ENCODE measurements around the gene LPP.
A peak's percentile ranks its signal among the peaks of the same experiment; 100 is the strongest.

LPP gene

DNA sequence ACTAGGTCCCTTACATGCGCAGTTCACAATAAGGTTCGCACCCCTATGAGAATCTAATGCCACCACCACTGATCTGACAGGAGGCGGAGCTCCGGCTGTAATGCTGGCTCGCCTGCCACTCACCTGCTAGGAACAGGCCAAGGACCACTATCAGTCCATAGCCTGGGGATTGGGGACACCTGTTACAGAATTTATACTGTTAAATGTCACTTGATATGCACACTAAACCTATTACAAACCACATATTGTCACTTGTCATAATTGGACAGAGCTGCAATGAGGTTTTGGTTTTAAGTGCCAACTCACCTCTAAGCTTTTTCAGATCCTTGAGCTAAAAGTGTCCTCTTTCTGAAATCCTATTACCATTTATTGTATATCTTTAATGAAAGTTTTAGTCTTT, 509.9 kb downstream of the LPP start:
- no peak for DNase-seq

DNA sequence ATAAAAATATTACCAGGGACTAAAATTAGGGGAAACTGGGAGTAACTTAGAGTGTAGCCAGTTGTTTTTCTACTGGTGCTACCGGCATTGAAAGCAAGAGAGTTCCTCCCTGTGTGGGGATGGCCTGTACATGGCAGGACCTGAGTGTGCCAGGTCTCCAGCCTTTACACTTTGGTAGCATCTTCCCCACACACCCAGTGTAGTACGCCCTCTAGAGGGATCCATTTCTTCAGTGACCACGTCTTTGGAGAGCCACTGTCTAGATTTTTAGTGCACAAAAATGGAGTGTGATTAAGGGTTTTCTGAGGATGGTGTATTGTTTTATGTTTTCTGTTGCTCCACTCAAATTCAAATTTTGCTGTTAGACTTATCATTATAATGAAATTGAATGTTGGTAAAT, 510.8 kb downstream of the LPP start:
- no peak for DNase-seq

DNA sequence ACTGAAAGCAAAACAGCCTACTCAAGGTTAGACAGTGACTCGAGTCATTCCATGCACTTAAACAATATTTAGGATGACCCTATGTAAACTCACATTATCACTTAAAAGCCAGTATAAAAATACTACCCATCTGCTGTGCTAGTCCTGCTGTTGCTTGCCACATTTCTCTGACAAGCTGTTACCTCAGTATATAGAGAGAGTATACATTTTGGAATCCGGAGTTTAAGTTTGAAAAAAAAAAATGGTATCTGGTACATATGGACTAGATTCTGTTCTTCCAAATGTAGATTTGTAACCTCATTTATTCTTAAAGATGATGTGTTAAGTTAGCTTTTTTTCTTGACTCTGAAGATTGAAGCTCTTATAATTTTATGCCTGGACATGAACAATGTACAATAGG, 514.0 kb downstream of the LPP start:
- DNase-seq, result no peak

DNA sequence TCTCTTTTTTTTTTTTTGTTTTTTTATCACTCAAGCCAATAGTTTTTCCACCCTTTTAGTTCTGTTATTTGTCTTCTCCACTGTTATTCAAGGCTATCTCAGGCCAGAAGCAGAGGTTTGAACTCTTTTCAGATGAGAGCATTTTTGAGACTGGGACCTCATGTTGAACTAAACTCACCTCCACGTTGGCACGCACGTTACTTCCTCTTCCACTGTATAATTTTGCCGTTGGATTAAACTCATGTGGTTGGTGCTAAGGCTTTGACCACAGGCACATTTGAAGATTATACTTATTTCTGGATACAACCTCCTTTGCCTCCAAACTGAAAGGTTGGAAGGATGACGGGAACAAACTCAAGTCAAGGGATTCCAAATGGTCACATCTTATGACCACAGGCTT, 516.5 kb downstream of the LPP start:
- no peak for DNase-seq

DNA sequence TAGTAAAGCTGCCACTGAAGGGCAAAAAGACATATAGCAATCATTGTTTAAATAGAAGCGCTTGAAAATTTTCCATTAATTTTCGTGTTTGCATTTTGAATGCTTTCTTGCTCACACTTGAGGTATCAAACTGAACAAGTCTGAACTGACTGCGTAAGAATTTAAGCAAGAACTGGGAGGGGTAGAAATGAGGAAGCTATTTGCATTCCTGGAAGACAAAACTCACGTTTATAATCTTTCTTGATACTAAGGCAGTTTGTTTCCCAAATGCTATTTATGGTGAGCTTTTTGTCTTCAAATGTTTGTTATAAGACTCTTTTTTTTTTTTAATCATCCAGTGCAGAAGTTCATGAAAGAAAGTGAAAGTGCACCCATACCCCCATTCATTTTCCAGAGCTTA, 518.0 kb downstream of the LPP start:
- DNase-seq, result no peak

DNA sequence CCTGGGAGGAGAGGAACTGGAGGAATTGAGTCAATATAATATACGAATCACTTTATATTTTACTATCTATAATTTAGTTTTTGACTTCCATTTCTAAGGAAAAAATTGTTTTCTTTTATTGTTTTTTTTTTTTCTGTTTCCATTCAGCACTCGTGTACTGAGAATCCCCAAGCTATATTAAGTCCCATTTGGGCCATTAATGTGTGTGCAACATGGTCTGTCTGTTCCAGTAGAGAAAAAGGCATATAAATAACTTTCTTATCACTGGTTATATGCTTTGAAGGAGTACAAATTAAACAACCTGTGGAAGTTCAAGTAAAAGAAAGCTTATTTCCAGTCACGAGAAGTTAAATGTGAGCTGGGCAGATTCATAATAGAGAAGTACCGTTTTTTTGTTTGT, 518.9 kb downstream of the LPP start:
- DNase-seq, result no peak

DNA sequence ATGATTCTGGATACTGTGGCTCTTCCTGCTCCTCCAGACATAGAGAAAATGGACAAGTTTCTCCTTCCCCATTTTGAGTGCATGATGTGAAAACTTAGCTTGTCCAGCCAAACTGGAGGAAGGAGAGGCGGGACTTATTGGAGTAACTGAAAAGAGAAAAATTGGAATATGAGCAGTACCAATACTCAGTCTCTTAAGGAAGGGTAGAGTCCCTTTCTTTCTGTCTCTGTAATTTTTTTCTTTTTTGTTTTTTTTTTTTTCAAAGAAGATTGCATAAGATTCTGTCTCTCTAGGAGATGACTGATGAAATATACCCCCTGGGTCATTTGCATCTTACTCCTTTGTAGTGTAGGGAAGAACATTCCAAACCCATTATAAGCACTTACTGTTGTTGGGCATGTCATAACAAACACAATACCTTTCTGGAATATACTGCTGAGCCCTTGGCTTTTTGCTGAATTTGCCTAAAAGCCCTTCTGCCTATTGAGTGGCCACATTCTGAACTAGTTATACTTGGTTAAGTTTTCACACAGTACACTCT, 519.8 kb downstream of the LPP start:
- DNase-seq, result no peak

DNA sequence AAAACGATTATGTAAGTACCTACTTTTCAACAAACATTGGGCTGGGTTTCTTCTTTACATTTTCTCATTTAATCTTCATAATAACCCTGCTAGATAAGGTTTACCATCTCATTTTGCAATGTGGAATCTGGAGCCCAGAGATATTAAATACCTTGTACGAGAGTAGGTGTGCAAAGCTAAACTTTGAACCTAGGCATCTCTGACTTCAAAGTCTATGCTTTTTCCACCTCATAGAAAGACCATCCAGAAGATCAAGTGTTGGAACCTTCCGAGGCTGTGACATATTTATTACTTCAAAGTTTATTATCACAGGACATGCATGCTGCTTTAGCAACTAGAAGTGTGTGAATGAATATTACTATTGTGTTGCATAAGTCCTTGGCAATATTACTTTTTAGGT, 520.6 kb downstream of the LPP start:
- DNase-seq, result no peak

DNA sequence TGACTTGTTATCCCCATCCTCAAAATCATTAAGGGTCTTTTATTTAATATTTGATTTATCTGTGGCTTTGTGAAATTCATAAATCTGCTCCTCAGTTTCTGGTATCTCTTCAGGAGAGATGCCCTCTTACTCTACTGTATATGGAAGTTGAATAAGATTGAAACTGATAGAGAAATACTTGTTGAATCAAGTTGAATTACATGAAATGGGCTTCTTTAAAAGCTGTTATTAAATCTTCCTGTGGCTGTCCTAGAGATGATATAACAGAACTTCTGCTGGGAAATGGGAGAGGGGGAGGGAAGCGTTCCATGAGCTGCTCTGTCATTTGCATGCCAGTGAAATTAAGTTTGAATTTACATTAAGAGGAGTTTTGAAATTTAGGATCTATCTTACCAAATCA, 523.4 kb downstream of the LPP start:
- no peak for DNase-seq

DNA sequence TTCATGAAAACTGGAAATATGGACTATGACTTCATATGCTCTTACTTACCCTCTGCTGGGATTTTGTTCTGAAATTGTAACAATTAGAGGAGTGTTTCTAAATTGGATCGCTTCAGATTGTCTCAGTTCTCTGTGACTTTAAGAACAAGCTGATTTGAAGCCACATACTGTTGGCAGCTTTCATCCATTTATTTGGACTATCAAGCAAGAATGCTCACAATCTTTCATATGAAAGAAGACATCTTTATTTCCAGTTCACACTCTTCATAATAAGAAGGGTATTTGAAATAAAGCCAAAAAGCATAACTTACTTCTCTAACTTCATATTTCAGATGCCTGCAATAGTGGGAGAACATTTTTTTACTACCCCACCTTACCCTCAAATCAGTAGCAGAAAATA, 526.2 kb downstream of the LPP start:
- DNase-seq, result no peak

DNA sequence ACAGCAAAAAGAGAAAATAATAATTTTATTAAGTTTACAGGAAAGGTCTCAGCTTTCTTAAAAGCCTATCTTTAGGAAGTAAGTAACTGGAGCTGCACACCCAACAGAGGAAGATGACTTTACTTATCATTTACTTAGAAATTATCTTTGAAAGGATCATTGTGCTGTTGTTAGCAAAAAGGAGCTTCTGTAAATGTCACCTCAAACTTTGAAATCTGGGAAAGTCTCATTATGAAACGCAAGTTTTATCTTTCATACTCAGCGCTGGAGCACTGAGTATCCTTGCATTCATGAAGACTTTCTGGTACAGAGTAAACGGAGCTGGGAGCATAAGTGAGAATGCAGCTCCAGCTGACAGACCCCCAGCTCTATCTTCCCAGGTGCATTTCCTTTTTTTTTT, 526.6 kb downstream of the LPP start:
- DNase-seq, result no peak

DNA sequence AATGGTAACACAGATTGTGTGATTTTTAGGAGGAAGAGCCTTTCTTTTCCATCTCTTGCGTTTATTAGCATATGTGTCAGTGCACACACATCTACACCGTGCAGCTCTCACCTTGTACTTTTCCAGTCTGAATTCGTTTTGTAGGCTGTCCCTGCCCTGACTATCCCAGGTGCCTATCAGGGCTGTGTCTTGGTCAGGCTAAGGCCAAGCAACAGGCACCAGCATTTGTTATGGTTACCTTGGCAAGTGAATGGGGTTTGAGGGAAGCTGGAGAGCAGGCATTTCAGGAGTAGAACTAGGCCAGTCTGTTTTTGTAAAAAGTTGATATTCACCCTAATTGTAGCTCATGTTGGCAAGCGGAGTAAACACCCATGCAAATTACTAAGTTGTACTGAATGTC, 528.4 kb downstream of the LPP start:
- DNase-seq, result no peak

DNA sequence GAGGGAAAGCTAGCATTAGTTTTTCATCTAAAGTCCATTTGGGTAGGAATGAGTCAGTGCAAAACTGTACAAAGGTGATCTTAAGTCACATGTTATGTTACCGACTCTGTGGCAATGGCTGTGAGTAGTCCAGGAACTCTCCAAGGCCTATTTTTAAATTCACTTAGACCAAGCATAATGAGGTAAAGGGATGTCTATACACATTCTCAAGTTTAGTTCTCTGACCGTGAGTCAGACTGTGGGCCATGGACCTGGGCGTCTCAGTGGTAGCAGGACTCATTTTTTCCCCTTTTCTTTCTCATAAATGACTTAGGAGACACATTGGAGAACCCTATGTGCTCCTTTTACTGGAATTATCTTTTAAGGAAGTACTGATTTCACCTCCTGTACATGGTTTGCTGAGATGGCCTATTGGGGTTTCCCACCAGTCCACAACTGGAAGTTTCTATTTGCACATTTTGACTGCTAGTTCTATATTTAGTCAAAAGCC, 529.1 kb downstream of the LPP start:
- DNase-seq, result peak; percentile 2

DNA sequence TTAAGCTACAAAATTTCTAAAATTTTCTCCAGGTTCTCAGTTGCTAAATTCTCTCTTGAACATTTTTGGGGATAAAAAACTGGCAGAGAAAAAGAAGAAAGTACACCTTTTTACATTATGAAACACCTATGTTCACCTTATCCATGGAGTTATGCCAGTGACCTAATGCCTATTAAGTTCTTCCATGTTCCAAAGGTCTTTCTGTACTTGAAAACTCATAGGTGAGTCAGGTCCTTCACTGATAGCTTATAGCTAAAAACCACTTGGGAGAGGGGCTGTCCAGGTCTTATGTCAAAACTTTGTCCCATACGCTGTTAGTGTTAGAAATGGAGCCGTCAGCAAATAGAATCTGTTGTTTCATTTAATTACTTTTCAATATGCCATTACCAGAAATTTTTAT, 530.3 kb downstream of the LPP start:
- DNase-seq, result no peak

DNA sequence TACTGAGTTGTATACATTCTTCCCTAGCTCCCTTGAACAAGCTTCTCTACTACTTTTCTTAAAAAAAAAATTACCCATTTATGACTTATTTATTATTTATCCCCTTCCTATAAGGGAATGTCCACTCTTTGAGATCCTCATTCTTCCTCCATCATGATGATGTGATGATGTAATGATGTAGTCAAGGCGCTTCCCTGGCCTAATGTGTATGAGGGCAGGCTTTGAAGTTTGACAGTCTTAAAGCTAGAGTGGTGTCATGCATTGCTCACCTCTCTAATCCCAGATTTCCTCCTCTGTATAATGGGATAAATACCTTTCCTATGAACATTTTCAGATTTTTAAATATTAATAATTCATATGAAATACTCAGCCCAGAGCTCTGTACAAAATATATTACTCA, 531.8 kb downstream of the LPP start:
- no peak for DNase-seq

DNA sequence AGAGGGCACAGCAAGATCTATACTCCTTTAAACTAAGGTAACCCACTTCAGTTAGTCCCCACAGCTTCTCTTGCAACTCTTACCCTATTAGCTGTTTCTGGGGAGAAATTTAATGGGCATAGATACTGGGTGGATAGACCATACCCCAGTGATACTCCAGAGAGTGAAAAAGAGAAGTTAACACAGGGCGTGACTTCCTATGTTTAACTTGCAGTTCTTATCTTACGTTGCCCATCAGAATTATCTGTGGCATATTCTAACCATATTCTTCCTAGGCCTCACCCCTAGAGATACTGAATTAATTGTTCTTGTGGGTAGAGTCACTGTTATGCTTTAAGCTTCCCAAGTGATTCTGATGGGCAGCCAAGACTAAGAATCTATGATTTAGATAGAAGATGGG, 532.4 kb downstream of the LPP start:
- DNase-seq, result no peak

DNA sequence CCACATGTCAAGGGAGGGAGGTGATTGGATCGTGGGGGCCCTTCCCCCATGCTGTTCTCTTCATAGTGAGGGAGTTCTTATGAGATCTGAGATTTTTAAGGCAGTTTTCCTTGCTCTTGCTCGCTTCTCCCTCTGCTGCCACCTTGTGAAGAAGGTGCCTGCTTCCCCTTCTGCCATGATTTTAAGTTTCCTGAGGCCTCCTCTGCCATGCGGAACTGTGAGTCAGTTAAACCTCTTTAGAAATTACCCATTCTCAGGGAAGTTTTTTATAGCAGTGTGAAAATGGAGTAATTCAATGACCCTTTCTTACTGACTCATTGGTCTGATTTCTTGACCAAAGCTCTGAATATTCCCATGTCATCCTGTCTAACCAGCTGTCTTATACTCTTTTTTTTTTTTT, 533.4 kb downstream of the LPP start:
- no peak for DNase-seq

DNA sequence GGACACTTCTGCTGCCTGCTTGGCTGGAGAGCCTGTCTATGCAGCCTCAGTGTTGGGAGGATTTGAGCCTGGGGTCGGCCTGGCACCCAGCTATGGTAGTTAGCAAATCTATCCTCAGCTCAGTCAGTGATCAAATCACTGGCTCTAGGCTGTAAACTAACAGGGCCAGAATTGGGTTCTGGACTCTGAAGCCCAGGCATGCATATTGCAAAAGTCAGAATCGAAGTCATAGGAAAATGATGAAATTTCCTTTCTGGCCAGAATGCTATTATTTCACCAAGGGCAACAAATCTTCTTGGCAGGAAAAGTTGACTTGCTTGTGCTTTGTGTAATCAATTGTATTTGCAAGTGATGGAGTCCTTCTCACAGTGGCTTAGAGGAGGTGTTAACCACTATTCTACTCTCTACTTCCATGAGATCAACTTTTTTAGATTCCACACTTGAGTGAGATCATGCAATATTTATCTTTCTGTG, 535.2 kb downstream of the LPP start:
- DNase-seq, result no peak

DNA sequence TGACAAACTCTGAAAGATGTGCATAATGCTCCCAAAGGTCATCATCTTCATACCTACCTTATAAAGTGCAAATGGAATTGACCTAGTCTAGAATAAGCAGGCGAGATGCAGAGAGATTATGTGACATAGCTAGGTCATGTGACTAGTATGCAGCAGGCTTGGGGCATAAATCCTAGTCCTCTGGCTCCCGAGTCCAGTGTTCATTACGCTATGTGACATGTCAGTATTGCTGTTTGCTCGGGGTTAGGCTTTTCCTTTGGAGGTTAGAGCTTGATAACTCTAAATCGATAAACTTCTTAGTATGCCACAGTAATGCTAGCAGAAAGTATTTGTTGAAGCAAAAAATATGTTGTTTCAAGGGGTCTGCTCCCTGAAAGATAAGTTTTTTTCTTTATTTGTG, 536.1 kb downstream of the LPP start:
- DNase-seq, result no peak

DNA sequence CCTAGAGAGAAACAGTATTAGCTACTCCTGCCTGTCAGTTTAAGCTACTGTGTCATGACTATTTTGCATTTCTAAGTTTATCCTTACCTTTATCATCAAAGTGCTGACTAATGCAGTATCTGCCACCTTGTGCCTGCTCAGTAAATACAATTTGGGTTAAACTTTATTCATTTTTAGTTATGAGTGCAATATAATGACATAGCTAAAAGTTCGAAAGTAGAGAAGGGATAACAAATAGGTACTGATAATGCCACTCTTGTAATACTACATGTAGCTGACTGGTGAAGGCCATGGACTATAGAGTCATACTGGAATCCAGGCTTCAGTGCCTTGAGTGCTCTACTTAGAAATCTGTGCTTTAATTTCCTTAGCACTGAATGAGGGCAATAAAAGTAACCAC, 537.0 kb downstream of the LPP start:
- no peak for DNase-seq

DNA sequence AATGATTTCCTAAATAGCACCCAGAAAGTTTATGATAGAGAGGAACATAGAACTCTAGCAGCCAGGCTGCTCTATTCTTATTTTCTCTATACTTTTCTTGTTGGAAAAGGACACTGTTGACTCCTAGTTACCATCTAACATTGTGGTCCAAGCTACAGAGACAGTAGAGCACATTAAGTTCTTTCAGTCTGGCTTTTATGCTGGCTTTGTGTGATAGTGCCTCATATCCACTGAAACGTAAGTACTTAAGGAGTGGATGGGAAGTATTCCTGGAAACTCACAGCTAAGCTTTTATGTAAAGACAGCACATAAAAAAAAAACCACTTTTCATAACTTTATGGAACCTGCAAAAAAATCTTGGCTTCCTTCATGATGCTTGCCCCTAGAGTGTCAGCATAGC, 537.7 kb downstream of the LPP start:
- no peak for DNase-seq

DNA sequence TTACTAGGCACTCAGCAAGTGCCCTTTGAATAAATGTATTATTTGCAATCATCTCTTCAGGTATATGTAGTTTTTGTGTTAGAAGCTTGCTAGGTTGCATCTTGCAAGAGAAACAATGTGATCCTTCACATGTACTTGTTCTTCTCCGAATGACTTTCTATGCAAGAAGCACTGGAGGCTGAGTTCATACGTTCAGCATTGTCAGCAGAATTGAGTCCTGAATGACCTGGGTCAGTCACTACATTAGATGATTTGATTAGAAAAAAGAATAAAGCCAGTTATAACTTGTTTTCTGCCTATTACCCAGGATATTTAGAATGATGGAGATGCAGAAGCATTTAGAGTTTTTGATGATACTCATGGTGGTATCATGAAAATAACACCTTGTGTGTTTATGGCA, 538.7 kb downstream of the LPP start:
- no peak for DNase-seq

DNA sequence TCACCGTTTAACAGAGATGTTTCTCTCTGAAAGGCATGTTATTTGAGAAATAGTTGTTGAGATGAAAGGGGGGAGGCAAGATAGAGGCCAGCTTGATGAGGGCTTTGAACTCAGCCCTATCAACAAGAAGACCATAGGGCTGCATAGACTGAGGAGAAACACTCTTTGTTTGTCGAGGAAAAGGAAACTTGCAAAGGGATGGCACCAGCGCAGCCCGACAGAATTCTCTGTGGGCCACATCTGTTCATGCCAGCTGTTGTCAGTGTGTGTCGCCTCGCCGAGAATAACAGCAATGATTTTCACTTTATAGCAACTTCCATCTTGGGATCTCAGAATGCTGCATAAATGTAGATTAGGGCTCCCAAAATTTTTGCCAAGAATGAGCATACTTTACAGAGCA, 539.5 kb downstream of the LPP start:
- DNase-seq, result no peak

DNA sequence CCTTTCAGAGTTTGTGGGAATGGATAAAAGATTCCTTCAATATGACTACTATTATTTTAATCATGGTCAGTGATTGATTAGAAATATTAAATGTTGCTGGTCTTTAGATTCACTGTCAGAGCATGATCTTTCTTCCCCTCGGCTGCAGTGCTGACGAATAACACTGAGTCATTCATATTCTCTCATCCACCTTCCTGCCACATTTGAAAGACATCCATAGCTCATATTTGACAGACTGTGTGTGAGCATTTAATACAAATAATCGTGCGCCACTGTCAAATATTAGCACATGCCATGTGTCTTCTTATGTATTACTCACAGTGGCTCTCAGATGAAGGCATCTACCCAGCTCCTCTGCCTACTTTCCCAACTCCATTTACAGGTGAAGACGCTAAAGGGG, 541.3 kb downstream of the LPP start:
- no peak for DNase-seq

DNA sequence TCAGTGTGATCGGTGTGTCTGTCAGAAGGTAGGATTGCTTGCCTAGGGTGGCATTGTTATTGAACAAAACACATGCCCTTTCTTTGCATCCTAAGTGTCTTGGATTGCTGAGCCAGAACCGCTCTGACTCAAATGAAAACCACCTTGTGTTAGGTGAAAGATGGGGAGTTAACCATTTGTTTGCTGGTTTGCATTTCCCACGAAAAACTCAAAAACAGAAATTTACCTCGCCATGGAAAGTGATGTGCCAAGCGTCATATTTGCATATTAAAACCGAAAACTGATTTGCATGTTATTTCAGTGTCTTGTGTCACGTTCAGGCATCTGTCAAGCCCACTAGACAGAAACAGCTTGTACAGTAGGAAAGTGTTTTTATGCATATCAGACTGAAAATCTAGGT, 543.2 kb downstream of the LPP start:
- DNase-seq, result no peak

DNA sequence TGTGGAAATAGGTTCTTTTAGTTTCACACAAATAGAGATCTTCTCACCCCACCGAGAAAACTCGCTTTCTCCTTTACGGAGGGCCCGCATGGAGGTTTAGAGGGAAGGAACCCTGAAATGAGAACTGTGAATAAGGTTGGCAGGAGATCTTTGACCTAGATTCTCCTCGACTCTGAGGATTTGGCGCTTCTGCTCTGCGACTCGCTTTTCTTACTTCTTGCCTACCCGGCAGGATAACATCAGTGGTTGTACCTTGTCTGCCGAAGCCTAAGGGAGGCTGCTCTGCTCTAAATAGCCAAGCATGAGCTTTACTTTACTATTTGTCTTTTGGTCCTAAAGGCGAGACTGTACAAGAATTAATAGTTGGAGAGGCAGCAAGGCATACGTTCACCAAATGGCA, 544.5 kb downstream of the LPP start:
- DNase-seq, result no peak

Data from stimulated activated naive CD4-positive, alpha-beta T cell treated with Interleukin-2 at 50 U/mL for 16 hours (primary cell).